ENCODE measurements around the gene CCDC27. TPM values are rescaled to one million over a fixed set of nuclear protein-coding genes. Genes with fewer than 3 reads are reported as not detected.

The CCDC27 gene
- total RNA-seq, 1 experiment from 2014 or later, result not detected

- no TSS peak for BruUV-seq (replicated peaks)
- TF ChIP-seq EZH2phosphoT487 (IDR thresholded peaks at IDR 0.05; ENCODE audit: borderline replicate concordance) (no peak), YY1 (IDR thresholded peaks at IDR 0.05; ENCODE audit: extremely low read depth, insufficient replicate concordance, low read depth, low read length) (no peak), SP1 (IDR thresholded peaks at IDR 0.05; ENCODE audit: low read depth) (no peak), CBX3 (IDR thresholded peaks at IDR 0.05; ENCODE audit: low read depth) (no peak), MAX (IDR thresholded peaks at IDR 0.05) (no peak), FOSL1 (IDR thresholded peaks at IDR 0.05; ENCODE audit: low read depth) (no peak), POLR2A (IDR thresholded peaks at IDR 0.05; ENCODE audit: borderline replicate concordance, extremely low read depth, insufficient read depth, insufficient read length) (no peak), CTCF (IDR thresholded peaks at IDR 0.05 in 2 of 3, conservative IDR thresholded peaks at IDR 0.05 in 1 of 3; ENCODE audit: borderline replicate concordance in 1 of 3, insufficient read depth in 1 of 3, low read depth in 2 of 3, low read length in 2 of 3) (no peak), EZH2 (IDR thresholded peaks at IDR 0.05) (no peak), JUND (IDR thresholded peaks at IDR 0.05) (no peak), RAD21 (IDR thresholded peaks at IDR 0.05; ENCODE audit: low read depth) (no peak), ZFX (IDR thresholded peaks at IDR 0.05) (no peak), REST (IDR thresholded peaks at IDR 0.05; ENCODE audit: low read depth) (no peak)
- ChIA-PET RAD21 (ENCODE audit: low non-redundant PET in 1 of 2, low total read pairs in 2 of 2, uncharacterized antibody in 2 of 2, unreplicated experiment in 2 of 2) (no interaction called here), POLR2A (no interaction called here), CTCF (no interaction called here)
- ATAC-seq (no peak), DNase-seq (ENCODE audit: low read depth, low spot score) (no peak)
- Histone ChIP-seq H3K9ac (ENCODE audit: low read length) (no peak overlapping the region), H3K9me2 (ENCODE audit: insufficient read depth) (no peaks in the 10 kb centered on the region), H3K27me3 (ENCODE audit: insufficient read depth, low read length) (no peaks in the 10 kb centered on the region), H3K36me3 (ENCODE audit: control insufficient read depth in 1 of 2, insufficient read depth in 2 of 2, low read length in 2 of 2) (peaks cover 4 to 14% of the 10 kb centered on the region in 2 experiments), H3K4me3 (replicated peaks in 1 of 2; ENCODE audit: low read depth in 1 of 2, low read length in 2 of 2) (no peak overlapping the region), H3K79me2 (ENCODE audit: insufficient read depth, low read length) (peaks cover 81% of the 10 kb centered on the region), H3K4me2 (ENCODE audit: low read length) (no peak overlapping the region), H3K9me3 (ENCODE audit: control insufficient read depth in 1 of 2, insufficient read depth in 1 of 2, low read depth in 1 of 2, low read length in 2 of 2) (no peaks in the 10 kb centered on the region), H4K20me1 (ENCODE audit: insufficient read depth) (no peaks in the 10 kb centered on the region), H2AFZ (ENCODE audit: low read depth, low read length, poor library complexity, severe bottlenecking) (no peak overlapping the region), H3K4me1 (ENCODE audit: control insufficient read depth in 1 of 2, insufficient read depth in 2 of 2, low read length in 2 of 2) (peaks cover 11 to 21% of the 10 kb centered on the region in 2 experiments; a peak in 3 of 4 replicates), H3K27ac (ENCODE audit: low read depth, low read length) (no peak overlapping the region)
- intact Hi-C loops (cut with micrococcal nuclease), result no loop called here
Observed at GRCh38 chr1:3790952-3791351, 38.7 kb downstream of the CCDC27 start.

All from HCT116 (cell line).